SK-N-SH (cell line): ENCODE results near the gene ITSN2.

Source experiments
- CHD2 ChIP-seq: fragments of 150-350 bp; IDR thresholded peaks from 2 replicates; pipeline ENCODE4 v1.6.1; 2018; ENCODE audit warnings: low read length; ENCODE audit not compliant: partially characterized antibody
- EP300 ChIP-seq, 2 experiments: IDR thresholded peaks; 2 replicates each; pipeline versions ENCODE4 v1.4.0 to v1.6.1; 2012; ENCODE audit warnings: borderline replicate concordance in 1 of 2, low read depth in 1 of 2, low read length in 1 of 2
- JUND ChIP-seq: IDR thresholded peaks from 2 replicates; pipeline ENCODE4 v1.4.0; 2012
- MXI1 ChIP-seq: IDR thresholded peaks from 2 replicates; pipeline ENCODE4 v1.6.1; 2012; ENCODE audit warnings: mild to moderate bottlenecking, low read depth, low read length, improper control_type of control experiment
- TF ChIP-seq, protein P1 (sequence below): IDR thresholded peaks from 2 replicates; pipeline ENCODE4 v1.6.1; 2012; ENCODE audit warnings: mild to moderate bottlenecking, low read depth, low read length, moderate library complexity
- TF ChIP-seq, protein P2 (sequence below): fragments of 200-600 bp; sonication (generic); IDR thresholded peaks from 2 replicates; pipeline ENCODE4 v1.6.1; 2017; ENCODE audit warnings: antibody characterized with exemption, mild to moderate bottlenecking, moderate library complexity
- TF ChIP-seq, protein P3 (sequence below): fragments of 150-350 bp; IDR thresholded peaks from 2 replicates; pipeline ENCODE4 v1.6.1; 2017; ENCODE audit warnings: antibody characterized with exemption, low read length, low read depth, borderline replicate concordance
- TF ChIP-seq, protein P4 (sequence below): IDR thresholded peaks from 2 replicates; pipeline ENCODE4 v1.4.0; 2012; ENCODE audit warnings: low read depth
- TF ChIP-seq, protein P5 (sequence below): IDR thresholded peaks from 2 replicates; pipeline ENCODE4 v1.4.0; 2012; ENCODE audit warnings: low read depth, borderline replicate concordance

DNA sequence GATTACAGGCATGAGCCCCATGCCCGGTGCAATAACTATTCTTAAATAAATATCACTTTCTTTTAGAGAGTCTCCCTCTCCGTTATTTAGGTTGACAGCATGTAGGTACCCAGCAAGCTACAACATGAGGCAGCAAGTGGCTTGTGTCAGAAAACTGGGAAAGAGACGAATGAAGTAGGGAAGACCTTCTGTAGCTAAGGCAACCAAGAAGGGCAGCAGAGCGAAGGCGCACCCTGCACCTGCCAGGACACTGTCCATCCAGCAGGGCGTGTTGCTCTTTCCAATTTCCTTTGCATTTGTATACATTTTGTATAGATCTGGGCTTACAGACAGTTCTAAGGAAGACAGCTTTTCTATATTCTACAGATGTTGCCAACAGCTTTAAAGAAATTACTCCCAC is 137.4 kb downstream of the ITSN2 start:
- TF ChIP-seq, protein P1, sequence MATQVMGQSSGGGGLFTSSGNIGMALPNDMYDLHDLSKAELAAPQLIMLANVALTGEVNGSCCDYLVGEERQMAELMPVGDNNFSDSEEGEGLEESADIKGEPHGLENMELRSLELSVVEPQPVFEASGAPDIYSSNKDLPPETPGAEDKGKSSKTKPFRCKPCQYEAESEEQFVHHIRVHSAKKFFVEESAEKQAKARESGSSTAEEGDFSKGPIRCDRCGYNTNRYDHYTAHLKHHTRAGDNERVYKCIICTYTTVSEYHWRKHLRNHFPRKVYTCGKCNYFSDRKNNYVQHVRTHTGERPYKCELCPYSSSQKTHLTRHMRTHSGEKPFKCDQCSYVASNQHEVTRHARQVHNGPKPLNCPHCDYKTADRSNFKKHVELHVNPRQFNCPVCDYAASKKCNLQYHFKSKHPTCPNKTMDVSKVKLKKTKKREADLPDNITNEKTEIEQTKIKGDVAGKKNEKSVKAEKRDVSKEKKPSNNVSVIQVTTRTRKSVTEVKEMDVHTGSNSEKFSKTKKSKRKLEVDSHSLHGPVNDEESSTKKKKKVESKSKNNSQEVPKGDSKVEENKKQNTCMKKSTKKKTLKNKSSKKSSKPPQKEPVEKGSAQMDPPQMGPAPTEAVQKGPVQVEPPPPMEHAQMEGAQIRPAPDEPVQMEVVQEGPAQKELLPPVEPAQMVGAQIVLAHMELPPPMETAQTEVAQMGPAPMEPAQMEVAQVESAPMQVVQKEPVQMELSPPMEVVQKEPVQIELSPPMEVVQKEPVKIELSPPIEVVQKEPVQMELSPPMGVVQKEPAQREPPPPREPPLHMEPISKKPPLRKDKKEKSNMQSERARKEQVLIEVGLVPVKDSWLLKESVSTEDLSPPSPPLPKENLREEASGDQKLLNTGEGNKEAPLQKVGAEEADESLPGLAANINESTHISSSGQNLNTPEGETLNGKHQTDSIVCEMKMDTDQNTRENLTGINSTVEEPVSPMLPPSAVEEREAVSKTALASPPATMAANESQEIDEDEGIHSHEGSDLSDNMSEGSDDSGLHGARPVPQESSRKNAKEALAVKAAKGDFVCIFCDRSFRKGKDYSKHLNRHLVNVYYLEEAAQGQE: no peak
- TF ChIP-seq, protein P2, sequence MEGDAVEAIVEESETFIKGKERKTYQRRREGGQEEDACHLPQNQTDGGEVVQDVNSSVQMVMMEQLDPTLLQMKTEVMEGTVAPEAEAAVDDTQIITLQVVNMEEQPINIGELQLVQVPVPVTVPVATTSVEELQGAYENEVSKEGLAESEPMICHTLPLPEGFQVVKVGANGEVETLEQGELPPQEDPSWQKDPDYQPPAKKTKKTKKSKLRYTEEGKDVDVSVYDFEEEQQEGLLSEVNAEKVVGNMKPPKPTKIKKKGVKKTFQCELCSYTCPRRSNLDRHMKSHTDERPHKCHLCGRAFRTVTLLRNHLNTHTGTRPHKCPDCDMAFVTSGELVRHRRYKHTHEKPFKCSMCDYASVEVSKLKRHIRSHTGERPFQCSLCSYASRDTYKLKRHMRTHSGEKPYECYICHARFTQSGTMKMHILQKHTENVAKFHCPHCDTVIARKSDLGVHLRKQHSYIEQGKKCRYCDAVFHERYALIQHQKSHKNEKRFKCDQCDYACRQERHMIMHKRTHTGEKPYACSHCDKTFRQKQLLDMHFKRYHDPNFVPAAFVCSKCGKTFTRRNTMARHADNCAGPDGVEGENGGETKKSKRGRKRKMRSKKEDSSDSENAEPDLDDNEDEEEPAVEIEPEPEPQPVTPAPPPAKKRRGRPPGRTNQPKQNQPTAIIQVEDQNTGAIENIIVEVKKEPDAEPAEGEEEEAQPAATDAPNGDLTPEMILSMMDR: no peak
- TF ChIP-seq, protein P3, sequence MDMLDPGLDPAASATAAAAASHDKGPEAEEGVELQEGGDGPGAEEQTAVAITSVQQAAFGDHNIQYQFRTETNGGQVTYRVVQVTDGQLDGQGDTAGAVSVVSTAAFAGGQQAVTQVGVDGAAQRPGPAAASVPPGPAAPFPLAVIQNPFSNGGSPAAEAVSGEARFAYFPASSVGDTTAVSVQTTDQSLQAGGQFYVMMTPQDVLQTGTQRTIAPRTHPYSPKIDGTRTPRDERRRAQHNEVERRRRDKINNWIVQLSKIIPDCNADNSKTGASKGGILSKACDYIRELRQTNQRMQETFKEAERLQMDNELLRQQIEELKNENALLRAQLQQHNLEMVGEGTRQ: no peak
- TF ChIP-seq EP300 (IDR thresholded peaks at IDR 0.05; ENCODE audit: borderline replicate concordance in 1 of 2, low read depth in 1 of 2, low read length in 1 of 2) (no peak), JUND (no peak), CHD2 (no peak), MXI1 (no peak)
- TF ChIP-seq, protein P4, sequence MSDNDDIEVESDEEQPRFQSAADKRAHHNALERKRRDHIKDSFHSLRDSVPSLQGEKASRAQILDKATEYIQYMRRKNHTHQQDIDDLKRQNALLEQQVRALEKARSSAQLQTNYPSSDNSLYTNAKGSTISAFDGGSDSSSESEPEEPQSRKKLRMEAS: no peak
- TF ChIP-seq, protein P5, sequence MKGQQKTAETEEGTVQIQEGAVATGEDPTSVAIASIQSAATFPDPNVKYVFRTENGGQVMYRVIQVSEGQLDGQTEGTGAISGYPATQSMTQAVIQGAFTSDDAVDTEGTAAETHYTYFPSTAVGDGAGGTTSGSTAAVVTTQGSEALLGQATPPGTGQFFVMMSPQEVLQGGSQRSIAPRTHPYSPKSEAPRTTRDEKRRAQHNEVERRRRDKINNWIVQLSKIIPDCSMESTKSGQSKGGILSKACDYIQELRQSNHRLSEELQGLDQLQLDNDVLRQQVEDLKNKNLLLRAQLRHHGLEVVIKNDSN: no peak
